ENCODE results near the gene ECSCR. TPM values are rescaled to one million over a fixed set of nuclear protein-coding genes. Genes with fewer than 3 reads are reported as not detected.

Gene ECSCR
- total and polyA plus RNA-seq, 2 donors (not counting 3 experiments of a cell fraction or from before 2014, with no cell fraction given): 365 to 1,085 TPM

DNA sequence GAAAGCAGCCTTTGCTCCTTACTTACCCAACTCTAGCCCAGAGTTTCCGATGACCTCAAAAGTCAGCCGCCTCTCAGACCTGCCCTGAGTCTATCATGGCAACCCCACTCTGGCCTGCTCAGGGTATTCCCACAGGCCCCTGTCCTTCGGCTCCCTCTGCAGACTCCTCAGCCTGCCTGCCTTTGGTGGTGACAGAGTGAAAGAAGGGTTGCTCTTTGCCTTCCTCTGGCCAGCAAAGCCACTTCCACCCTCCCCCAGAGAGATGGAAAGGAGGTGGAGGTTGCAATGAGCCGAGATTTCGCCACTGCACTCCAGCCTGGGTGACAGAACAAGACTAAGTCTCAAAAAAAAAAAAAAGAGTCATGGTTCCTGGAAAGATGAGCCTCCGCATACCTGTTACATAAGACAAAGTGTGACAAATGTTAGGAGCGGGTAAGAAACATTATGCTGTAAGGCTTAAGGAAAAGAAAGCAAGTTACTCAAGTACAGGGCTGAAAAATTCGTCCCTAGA lies 5.9 kb upstream of the ECSCR start:
- ChIA-PET POLR2A (no interaction called here), CTCF (interaction anchor here (1.3 kb wide), 1 partner anchor 45 kb away, joined by 3 read pairs; no protein-coding TSS in a partner anchor)
- FAIRE-seq (no peak), DNase-seq (ENCODE audit: low read depth, low spot score) (no peak)
- Histone ChIP-seq H3K79me2 (ENCODE audit: control insufficient read depth, insufficient read depth, low read length) (no peaks in the 10 kb centered on the region), H3K27ac (ENCODE audit: insufficient read depth, low read depth, low read length) (no peak overlapping the region), H2AFZ (ENCODE audit: low read depth, low read length) (no peak overlapping the region), H3K9me1 (replicated peaks; ENCODE audit: control insufficient read depth, extremely low read depth, insufficient read depth, low read length) (no peaks in the 10 kb centered on the region), H3K4me1 (ENCODE audit: control insufficient read depth, extremely low read depth, insufficient read depth, low read length) (peaks cover 12% of the 10 kb centered on the region), H3K9ac (replicated peaks; ENCODE audit: extremely low read depth, insufficient read depth, low read length) (no peak overlapping the region), H3K4me2 (ENCODE audit: insufficient read depth, low read length) (no peak overlapping the region), H4K20me1 (replicated peaks; ENCODE audit: control insufficient read depth, extremely low read depth, insufficient read depth, low read length) (no peaks in the 10 kb centered on the region), H3K9me3 (replicated peaks; ENCODE audit: control insufficient read depth, insufficient read depth, low read length) (no peaks in the 10 kb centered on the region), H3K36me3 (ENCODE audit: control insufficient read depth in 2 of 2, extremely low read depth in 1 of 2, insufficient read depth in 2 of 2, low read length in 2 of 2) (no peaks in the 10 kb centered on the region), H3K4me3 (replicated peaks in 1 of 3; ENCODE audit: insufficient read depth in 1 of 3, low read depth in 1 of 3, low read length in 3 of 3) (no peak overlapping the region), H3K27me3 (ENCODE audit: control insufficient read depth in 2 of 2, insufficient read depth in 2 of 2, low read length in 2 of 2) (no peaks in the 10 kb centered on the region)
- dilution Hi-C loops (cut with MboI; ENCODE audit: extremely low pct_ligation_motif_present, low sequenced_read_pairs) (no loop called here), intact Hi-C loops (cut with micrococcal nuclease) (no loop called here)
- BruUV-seq (replicated peaks): no TSS peak
- TF ChIP-seq MYC (IDR thresholded peaks at IDR 0.05; ENCODE audit: low read depth, low read length) (no peak), FOS (IDR thresholded peaks at IDR 0.05; ENCODE audit: borderline replicate concordance, insufficient read depth, low read length) (no peak), POLR2A (IDR thresholded peaks at IDR 0.05; ENCODE audit: low read depth, low read length) (no peak), EZH2 (IDR thresholded peaks at IDR 0.05; ENCODE audit: borderline replicate concordance, low read depth, low read length, severe bottlenecking) (no peak), JUN (IDR thresholded peaks at IDR 0.05; ENCODE audit: borderline replicate concordance, insufficient read depth, insufficient read length, low read depth) (no peak)
- TF ChIP-seq, protein P1, sequence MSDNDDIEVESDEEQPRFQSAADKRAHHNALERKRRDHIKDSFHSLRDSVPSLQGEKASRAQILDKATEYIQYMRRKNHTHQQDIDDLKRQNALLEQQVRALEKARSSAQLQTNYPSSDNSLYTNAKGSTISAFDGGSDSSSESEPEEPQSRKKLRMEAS (IDR thresholded peaks at IDR 0.05; ENCODE audit: insufficient read depth, insufficient read length): no peak
- TF ChIP-seq, protein P2, sequence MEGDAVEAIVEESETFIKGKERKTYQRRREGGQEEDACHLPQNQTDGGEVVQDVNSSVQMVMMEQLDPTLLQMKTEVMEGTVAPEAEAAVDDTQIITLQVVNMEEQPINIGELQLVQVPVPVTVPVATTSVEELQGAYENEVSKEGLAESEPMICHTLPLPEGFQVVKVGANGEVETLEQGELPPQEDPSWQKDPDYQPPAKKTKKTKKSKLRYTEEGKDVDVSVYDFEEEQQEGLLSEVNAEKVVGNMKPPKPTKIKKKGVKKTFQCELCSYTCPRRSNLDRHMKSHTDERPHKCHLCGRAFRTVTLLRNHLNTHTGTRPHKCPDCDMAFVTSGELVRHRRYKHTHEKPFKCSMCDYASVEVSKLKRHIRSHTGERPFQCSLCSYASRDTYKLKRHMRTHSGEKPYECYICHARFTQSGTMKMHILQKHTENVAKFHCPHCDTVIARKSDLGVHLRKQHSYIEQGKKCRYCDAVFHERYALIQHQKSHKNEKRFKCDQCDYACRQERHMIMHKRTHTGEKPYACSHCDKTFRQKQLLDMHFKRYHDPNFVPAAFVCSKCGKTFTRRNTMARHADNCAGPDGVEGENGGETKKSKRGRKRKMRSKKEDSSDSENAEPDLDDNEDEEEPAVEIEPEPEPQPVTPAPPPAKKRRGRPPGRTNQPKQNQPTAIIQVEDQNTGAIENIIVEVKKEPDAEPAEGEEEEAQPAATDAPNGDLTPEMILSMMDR (IDR thresholded peaks at IDR 0.05; ENCODE audit: extremely low read depth in 1 of 2, insufficient read depth in 1 of 2, low read depth in 1 of 2, low read length in 2 of 2): peak in 1 of 2 donors; percentile 6
